ENCODE measurements around the gene GRID1.

GRCh38 chr10:85864868-85865526, 501.6 kb downstream of the GRID1 start:
- TF ChIP-seq EZH2 (IDR thresholded peaks at IDR 0.05) (no peak), POLR2AphosphoS5 (IDR thresholded peaks at IDR 0.05; ENCODE audit: borderline replicate concordance, low read depth, low read length) (no peak)
